Activated CD8-positive, alpha-beta T cell treated with anti-CD3 and anti-CD28 coated beads, Interleukin-2, amount 10 ng/mL, durations not matched to agents 7 days and 5 days (primary cell): ENCODE results near the gene IQGAP1. TPM values are rescaled to one million over a fixed set of nuclear protein-coding genes. Genes with fewer than 3 reads are reported as not detected.

Experiments used
- total RNA-seq, 2 experiments: library from RNA; stranded (reverse); gene quantifications; one replicate each; pipeline ENCODE4 v1.2.3, GENCODE V29; 2021

The IQGAP1 gene
- total RNA-seq, 2 experiments from 2014 or later, result 249 to 257 TPM

Other genes starting within 250 kb of the IQGAP1 start
- gene SEMA4B, start 186.9 kb upstream of the IQGAP1 start, total RNA-seq, result 10 to 100 TPM in 1 of 2 experiments, 1 to 10 TPM in 1; 8.6 to 11.2 TPM
- 100 to 1,000 TPM in 1 of 2 experiments, 10 to 100 TPM in 1; 92.4 to 102 TPM for gene CIB1, start 154.3 kb upstream of the IQGAP1 start, total RNA-seq
- gene GDPGP1, start 154.0 kb upstream of the IQGAP1 start, total RNA-seq, result 10 to 100 TPM; 10.0 to 12.1 TPM
- 1 to 10 TPM in 1 of 2 experiments, not detected in 1; 1.3 TPM for gene TTLL13, start 138.7 kb upstream of the IQGAP1 start, total RNA-seq
- 10 to 100 TPM; 29.7 to 29.8 TPM for gene NGRN, start 122.6 kb upstream of the IQGAP1 start, total RNA-seq
- 1 to 10 TPM in 1 of 2 experiments, under 1 TPM in 1; 0.60 to 1.6 TPM for gene ZNF774, start 36.0 kb upstream of the IQGAP1 start, total RNA-seq
- 10 to 100 TPM; 64.9 to 66.6 TPM for gene CRTC3, start 141.7 kb downstream of the IQGAP1 start, total RNA-seq